Stomach (tissue), 4 donors: ENCODE results near the gene AANAT.

ENCODE experiments used
- CTCF ChIP-seq, 7 experiments: fragments of 450-650 bp in 4 of 7; fragments of 200-600 bp in 3 of 7; sonication (generic) in 3 of 7; IDR thresholded peaks; one replicate each; pipeline ENCODE4 v1.5.1; 2016 to 2019; ENCODE audit warnings: antibody characterized with exemption in 7 of 7, control low read depth in 2 of 7, mild to moderate bottlenecking in 1 of 7
- EP300 ChIP-seq: sonication (generic); formaldehyde crosslinking; IDR thresholded peaks from one replicate; pipeline ENCODE4 v1.6.1; 2017; ENCODE audit warnings: antibody characterized with exemption
- POLR2A ChIP-seq, 4 donors: fragments of 450-650 bp; IDR thresholded peaks; one replicate each; pipeline ENCODE4 v1.6.1; 2016; ENCODE audit warnings: antibody characterized with exemption in 4 of 4, control low read depth in 2 of 4, mild to moderate bottlenecking in 1 of 4, moderate library complexity in 1 of 4
- POLR2AphosphoS5 ChIP-seq, 3 donors: sonication (generic); formaldehyde crosslinking; IDR thresholded peaks; one replicate each; pipeline ENCODE4 v1.6.1; 2016; ENCODE audit warnings: antibody characterized with exemption in 3 of 3

GRCh38 chr17:76474238-76474637 is 6.8 kb downstream of the AANAT start:
- TF ChIP-seq POLR2A (IDR thresholded peaks at IDR 0.05) (no peak), EP300 (no peak), CTCF (IDR thresholded peaks at IDR 0.05) (no peak), POLR2AphosphoS5 (IDR thresholded peaks at IDR 0.05) (no peak)
